Measurements from ENCODE around the gene WFDC9.
"Not testable (repeated sequence)": the region's sequence is repeated elsewhere in the genome, so short reads cannot be mapped to it uniquely, and the experiment has no call there.

DNA sequence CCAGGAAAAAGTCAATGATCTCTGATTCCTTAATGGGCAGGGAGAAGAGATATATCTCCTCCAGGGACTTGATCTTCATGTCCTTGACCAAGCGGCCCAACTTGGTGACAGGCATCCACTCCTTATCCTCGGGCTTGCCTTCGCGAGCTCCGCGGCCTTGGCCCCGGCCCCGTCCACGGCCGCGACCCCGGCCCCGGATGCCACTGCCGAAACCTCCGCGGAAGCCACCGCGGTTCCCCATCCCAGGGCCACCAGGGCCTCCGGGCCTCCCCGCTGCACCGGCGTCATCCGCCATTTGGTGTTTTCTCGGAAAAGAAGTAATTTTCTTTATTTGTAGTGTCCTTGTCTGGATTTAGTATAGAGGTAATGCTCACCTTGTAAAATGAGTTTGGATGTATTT, 10.0 kb upstream of the WFDC9 start:
- TF ChIP-seq, protein P1, sequence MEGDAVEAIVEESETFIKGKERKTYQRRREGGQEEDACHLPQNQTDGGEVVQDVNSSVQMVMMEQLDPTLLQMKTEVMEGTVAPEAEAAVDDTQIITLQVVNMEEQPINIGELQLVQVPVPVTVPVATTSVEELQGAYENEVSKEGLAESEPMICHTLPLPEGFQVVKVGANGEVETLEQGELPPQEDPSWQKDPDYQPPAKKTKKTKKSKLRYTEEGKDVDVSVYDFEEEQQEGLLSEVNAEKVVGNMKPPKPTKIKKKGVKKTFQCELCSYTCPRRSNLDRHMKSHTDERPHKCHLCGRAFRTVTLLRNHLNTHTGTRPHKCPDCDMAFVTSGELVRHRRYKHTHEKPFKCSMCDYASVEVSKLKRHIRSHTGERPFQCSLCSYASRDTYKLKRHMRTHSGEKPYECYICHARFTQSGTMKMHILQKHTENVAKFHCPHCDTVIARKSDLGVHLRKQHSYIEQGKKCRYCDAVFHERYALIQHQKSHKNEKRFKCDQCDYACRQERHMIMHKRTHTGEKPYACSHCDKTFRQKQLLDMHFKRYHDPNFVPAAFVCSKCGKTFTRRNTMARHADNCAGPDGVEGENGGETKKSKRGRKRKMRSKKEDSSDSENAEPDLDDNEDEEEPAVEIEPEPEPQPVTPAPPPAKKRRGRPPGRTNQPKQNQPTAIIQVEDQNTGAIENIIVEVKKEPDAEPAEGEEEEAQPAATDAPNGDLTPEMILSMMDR (IDR thresholded peaks at IDR 0.05): not testable (repeated sequence)
- not testable (repeated sequence) for TF ChIP-seq EZH2, EZH2phosphoT487 (IDR thresholded peaks at IDR 0.05)
